Measurements from ENCODE around the gene MIPOL1.

MIPOL1 gene

DNA sequence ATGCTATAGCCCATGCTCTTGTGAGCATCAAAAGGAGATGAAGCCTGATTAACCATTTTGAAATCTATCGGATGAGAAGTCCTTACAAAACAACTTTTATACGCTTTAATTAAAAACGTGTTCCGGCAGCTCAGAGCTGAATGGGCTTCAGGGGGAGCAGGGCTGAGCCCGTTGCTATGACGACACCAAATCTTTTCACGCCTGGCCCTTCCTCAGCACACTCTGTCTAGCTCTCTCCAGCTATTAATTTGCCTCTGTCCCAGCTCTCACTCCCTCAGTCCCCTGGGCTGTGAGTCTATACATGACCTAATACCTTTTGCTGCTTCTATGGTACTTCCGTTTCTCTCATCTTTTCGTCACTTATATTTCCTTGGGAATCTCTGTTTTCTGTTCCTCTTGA, 381.5 kb downstream of the MIPOL1 start:
- in situ Hi-C loops (cut with HindIII; ENCODE audit: low sequenced_read_pairs) = no loop called here

DNA sequence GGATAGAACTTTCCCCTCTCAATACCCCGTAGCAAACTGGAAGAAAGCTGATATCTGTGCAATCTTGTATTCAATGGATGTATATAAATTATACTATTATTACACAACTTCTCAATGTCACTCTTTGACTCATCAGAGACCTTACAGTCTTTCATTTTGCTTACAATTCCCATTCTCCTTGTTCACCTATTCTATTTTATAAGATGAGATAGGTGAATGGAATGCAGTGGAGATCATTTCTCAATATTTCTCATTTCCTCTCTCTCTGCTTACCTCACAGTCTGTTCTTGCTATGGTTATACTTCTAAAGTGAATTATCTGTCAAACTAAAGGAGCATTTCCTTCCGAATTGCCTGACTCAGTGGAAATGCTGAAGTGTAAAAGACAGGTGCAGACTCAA, 382.4 kb downstream of the MIPOL1 start:
- in situ Hi-C loops (cut with HindIII; ENCODE audit: low sequenced_read_pairs) = loop anchor here (10.0 kb wide), 1 partner anchor 325 kb away; no protein-coding TSS in a partner anchor

DNA sequence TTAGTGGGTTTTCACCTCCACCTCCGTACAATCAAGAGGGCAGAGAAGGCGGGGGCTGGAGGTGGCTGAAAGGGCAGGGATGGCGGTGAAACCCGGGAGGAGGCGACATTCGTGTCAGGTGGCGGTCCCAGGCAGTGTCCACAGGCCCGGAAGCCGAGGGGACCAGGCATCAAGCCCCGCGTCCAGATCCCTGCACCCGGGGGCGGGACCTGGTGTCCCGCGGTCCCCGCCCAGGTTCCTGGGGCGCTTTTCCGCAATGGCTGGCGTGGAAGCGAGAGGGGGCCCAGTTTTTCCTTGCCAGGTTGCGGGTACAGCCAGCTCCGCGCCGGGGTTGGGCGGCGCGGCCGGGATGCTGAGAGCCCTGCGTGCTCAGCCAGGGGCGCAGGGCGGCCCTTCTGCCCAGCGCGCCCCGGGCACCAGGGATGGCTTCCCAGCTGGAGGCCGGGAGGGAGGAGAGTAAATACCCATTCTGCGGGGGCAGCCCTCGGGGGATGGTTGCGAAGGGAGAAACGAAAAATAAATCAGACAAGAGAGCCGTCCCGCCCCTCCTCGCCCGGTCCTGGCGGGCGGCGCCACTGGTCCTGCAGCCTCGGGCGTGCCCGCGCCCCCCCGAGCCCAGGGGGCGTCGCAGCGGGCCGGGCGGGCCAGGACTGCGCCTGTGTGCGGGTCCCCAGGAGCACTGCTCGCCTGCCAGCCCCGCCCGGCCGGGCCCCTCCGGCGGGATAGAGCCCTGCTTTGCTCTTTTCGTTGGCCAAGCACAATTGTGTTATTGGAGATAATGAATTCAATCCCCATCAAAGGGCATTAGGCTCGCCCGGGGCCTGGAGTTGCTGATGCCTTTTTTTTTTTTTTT, 385.8 kb downstream of the MIPOL1 start:
- in situ Hi-C loops (cut with HindIII; ENCODE audit: low sequenced_read_pairs) = loop anchor here (10.0 kb wide), 1 partner anchor 329 kb away; no protein-coding TSS in a partner anchor

DNA sequence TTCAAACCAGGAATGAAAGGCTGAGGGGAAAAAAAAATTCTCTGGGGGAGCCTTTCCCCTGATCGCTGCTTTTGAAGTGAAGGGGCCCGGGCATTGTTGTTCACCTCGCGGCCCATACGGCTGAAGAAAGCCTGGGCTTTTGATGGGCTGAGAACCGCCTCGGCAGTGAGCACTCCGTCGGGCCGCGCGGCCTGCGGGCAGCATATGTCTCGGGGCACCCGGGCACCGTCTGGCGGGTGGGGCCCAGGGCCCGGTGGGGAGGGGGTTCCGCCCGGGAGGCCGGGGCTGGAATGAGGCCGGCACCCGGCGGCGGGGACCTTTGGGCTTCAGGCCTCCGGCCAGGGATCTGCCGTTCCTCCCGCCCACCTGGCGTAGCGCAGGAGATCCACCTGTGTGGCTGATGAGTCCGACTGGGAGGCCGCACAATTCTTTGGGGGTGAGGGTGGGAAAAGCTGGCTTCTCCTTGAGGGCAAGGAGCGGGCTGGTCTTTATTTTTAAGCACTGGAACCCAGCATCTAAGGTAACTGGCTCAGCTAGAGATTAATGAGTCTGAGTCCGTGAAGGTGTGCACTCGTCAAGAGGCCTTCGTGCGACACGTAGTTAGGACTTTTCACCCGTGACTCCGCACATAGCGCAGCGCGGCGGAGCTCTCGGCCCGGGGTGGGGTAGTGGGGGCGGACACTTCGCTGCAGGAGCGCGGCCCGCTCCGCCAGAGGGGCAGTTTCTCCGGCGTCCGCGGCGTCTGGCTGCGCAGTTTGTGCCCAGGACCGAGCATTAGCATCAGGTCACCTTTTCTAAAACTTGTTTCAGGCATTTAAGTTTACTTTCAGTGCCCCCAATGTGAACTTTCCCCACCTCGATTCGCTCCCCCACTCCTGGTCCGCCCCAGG, 386.7 kb downstream of the MIPOL1 start:
- in situ Hi-C loops (cut with HindIII; ENCODE audit: low sequenced_read_pairs) = loop anchor here (10.0 kb wide), 1 partner anchor 330 kb away; no protein-coding TSS in a partner anchor

DNA sequence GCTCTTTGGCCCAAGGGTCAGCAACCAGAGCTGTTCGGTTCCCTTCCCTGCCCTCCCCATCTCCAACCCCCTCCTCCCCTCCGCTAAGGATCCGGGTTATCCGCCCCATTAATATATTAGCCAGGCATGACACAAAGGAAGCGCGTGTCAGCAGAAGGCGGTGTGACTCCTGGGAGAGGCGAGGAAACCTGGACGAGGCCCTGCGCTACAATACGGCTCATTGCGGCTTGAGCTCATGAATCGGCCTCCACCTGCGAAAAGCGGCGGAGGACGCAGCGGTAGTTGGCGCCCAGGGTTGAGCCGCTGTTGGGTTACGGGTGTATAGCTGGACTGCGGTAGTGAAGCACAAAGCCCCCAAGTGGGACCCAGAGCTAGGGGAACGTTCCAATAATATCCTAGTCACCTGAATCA, 387.4 kb downstream of the MIPOL1 start:
- in situ Hi-C loops (cut with HindIII; ENCODE audit: low sequenced_read_pairs) = loop anchor here (10.0 kb wide), 1 partner anchor 330 kb away; no protein-coding TSS in a partner anchor

DNA sequence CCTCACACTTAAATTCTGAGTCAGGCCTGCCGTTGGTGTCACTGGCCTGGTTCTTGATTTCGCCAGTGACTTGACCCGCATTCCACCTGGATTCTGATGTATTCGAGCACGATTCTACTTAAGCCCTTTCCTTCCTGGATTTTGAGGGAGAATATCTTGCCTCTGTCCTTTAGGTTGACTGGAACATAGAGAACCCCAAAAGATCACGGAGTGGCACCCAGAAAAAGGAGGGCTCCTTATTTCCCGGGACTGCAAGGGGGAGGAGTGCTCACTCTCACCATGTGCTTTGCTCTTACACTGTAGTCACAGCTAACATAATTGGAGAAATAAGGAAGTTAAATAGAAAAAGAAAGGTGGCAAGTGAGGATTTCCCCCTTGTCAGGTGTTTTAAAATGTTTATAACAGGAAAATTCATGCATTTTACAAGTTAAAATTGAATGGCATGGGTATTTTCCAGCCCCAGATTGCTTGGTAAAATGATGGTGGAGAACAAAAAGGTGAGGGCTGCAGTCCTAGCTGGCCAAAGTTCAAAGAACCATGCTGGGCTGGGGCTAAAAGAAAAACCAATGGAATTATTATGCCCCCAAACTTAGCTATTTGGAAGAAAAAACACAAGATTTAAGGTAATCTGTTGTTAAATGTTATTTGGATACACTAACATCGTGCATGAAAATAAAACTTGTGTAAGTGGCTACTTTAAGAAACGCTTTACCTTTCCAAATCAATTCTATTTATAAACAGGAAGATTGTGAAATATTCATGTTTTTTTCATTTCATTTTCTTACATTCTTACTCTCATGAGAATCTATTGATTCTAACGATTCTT, 388.4 kb downstream of the MIPOL1 start:
- in situ Hi-C loops (cut with HindIII; ENCODE audit: low sequenced_read_pairs) = loop anchor here (10.0 kb wide), 1 partner anchor 331 kb away; no protein-coding TSS in a partner anchor

DNA sequence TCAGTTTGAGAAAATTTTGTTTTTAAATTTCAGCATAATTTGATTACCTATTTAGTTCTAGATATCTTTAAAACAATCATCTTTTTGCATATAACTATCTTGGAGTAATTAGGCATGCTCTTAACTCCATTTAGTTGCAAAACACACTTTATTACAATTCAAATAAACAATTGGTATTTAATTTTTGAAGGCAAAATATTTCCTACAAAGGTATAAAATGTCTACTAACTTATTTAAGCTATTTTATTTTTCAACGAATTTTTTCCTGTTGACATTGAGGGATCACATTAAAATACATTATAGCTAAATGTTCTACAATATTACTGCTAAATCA, 389.0 kb downstream of the MIPOL1 start:
- in situ Hi-C loops (cut with HindIII; ENCODE audit: low sequenced_read_pairs) = loop anchor here (10.0 kb wide), 1 partner anchor 332 kb away; no protein-coding TSS in a partner anchor

DNA sequence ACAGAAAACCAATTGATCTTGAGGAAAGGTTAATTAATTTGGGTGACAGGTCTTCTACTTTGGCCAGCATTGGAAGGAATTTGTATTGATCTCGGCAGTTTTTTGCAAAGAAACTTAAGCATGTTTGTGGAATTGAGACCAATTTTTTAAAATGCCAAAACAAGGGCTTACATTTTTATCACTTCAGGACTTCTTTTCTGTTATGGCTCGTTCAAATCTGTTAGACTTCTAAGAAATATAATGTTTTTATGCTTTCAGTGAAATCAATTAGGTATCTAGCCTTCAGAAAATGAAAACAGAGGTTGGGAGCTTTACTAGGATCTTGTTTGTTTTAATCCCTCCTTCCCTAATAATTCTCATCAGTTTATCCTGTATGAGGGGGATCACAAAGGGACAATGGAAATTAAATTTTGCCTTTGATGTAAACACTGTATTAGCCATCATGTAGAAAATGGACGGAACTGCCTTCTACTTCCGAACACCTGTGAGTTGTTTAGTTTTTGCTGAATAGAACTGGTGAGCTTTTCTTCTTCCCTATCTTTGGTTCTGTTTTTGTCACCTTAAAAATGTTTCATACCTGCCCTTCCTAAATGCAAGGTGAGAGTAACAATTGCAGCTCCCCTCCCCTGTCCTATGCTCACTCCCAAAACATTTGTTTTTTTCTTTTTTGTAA, 389.5 kb downstream of the MIPOL1 start:
- in situ Hi-C loops (cut with HindIII; ENCODE audit: low sequenced_read_pairs) = loop anchor here (10.0 kb wide), 1 partner anchor 332 kb away; no protein-coding TSS in a partner anchor

DNA sequence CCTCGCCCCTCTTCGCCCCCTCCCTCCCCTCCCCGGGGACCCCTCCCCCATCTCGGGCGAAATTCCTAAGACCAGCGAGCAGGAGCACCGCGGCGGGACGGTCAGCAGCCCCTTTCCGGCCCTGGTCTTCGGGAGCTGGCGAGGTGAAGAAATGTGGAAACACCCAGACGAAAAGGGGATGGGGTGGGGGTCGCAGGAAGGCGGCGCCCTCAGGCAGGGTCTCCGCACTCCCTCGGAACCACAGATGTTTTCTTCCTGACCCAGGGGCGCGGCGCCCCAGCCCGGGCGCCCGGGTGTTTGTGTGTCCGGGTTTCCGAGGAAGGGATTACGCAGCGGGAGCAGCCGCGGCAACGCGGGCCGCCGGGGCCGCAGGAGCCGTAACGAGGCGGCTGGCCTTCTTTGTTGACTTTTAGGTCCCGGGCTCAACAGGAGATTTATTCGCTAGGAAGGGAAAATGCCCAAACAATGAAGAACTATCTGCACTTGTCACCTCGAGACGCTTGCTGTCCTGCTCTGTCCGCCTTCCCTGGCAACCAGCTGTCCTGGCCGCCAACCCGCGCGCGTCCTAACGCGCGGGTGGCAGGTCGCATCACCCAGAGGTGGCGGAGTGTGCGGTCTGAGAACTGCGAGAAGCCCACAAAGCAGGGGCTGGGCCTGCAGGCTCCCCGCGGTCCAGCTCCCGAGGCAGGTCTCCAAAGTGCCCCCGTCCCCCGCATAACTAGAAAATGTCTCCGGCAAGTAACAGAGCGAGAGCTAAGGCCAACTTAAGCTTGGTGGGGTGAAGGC, 390.3 kb downstream of the MIPOL1 start:
- in situ Hi-C loops (cut with HindIII; ENCODE audit: low sequenced_read_pairs) = loop anchor here (10.0 kb wide), 1 partner anchor 333 kb away; no protein-coding TSS in a partner anchor

DNA sequence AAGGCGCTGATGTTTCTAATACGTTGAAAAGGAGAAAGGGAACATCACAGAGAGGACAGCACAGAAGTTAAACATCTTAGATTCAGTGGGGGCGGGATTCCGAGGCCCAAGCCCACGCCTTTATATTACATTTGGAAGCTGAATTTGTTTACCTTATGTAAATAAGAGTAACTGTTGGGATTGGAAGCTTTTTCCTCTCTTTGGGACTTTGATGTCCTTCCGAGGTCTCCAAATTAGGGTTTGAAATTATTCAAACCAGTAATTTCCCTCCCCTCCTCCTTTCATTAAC, 390.9 kb downstream of the MIPOL1 start:
- in situ Hi-C loops (cut with HindIII; ENCODE audit: low sequenced_read_pairs) = loop anchor here (10.0 kb wide), 1 partner anchor 334 kb away; no protein-coding TSS in a partner anchor

DNA sequence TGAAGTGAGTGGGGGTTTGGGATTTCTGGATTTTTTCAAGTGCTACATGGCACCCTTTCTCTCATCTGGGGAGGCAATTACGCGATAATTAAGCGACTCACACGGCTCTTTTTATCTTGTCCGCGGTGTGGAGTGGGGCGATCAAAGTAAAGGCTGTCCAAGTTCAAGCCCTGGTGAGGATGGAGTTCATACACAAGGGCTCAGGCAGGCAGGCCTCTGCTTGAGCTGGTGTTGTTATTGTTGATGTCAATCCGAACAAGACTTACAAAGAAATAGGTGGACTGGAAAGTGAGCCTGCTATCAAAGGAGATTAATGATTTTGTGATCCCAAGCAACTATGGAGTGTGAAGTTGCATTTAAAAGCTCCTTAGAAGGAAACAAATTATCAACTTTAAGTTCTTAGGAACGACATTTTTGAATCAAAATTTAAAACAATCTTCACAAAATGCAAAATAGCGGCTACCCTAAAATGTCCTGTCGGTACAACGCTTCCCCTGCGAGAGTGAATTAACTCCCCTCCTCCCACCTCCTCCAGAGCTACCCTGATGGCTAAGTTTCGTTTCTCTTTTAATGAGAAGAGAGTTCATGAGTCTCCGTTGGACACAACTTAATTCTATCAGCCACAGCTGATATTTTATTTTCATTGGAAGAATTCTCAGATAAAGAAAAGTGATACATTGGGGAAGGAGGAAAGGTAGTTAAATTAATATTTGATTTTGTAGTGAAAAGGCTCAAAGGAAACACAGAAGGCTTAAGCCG, 391.4 kb downstream of the MIPOL1 start:
- in situ Hi-C loops (cut with HindIII; ENCODE audit: low sequenced_read_pairs) = loop anchor here (10.0 kb wide), 1 partner anchor 334 kb away; no protein-coding TSS in a partner anchor

DNA sequence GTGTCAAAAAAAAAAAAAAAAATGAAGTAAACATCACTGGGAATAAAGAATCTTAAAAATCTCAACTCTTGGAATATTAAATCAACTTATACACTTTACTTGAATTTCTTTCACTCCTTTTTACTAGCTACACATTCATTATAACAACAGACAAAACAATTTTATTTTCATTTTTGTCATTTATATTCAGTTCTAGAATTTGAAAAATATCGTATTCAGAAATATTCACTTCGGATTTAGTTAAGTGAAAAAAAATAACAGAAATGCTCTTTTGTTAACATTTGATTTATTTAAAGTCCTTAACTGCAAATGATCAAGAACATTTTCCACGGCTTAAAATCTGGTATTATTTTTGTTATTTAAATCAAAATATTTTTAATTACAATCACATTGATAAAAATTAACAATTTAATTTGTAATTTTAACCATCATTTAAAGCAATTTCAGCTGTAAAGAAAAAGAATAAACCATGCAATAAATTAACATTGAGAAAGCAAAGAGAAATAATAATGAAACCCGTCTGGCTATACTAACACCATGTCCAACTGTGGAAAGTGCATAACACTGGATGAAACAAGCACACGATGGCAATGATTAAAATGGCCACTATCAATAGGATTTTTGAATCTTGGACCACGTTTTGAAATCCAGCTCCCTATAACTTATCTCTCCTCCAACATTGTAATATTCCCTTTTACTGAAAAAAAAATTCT, 392.1 kb downstream of the MIPOL1 start:
- in situ Hi-C loops (cut with HindIII; ENCODE audit: low sequenced_read_pairs) = loop anchor here (10.0 kb wide), 1 partner anchor 335 kb away; no protein-coding TSS in a partner anchor

DNA sequence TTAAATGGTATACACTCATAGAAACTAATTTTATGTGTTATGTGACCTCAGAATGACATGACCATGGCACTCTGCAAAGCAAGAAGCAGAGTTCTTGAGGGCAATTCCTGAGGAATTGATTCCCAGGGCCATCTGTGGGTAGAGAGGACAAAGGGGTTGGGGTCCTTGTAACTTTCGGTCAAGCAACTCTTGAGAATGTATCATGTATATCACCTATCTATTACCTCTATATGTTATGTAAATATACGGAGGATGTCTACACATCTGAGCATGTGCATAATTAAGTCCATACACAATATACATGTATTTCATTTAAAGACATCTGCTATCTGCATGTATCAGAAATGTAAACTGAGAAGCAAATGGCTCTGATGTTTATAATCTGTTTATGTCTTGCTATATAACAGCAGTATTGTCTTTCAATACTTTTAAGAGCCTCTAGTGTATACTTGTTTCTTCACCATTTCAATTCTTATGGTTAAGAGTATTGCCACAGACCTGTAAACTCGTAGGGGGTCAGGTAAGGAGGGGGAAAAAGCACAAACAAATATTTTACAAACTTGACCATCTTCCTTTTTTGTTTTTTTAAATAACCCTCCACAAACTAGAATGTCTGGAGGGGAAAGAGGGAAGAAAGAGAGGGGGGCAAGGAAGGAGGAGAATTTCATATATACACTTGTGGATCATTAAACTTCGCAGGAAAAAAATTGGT, 392.8 kb downstream of the MIPOL1 start:
- in situ Hi-C loops (cut with HindIII; ENCODE audit: low sequenced_read_pairs) = no loop called here

DNA sequence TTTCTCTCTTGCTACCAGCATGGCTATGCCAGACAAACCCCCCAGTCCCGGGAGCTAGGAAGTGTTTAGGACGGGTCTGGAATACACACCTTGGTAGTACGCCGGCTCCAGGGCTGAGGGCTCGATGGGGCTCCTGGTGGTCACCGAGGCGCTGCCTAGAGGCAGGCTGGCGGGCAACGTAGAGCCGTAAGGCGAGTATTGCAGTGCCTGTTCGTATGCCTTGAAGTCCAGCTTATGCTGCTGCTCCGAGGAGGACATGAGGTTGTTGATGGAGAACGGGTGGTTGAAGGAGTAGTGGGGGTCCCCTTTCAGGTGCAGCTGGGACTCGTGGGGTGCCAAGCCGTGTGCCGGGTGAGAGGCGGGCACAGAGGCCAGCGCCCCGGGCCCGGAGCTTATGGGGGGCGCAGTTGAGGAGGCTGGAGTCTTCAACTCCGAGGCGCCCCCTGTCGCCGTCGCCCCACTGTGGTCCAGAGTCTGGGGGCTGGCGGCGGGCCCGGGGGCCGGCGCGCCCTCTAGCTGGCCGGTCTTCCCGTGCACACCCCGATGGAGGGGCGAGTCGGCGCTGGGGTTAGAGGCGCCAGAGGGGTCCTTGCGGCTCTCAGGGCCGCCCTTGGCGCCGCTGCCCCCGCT, 393.7 kb downstream of the MIPOL1 start:
- in situ Hi-C loops (cut with HindIII; ENCODE audit: low sequenced_read_pairs) = no loop called here

DNA sequence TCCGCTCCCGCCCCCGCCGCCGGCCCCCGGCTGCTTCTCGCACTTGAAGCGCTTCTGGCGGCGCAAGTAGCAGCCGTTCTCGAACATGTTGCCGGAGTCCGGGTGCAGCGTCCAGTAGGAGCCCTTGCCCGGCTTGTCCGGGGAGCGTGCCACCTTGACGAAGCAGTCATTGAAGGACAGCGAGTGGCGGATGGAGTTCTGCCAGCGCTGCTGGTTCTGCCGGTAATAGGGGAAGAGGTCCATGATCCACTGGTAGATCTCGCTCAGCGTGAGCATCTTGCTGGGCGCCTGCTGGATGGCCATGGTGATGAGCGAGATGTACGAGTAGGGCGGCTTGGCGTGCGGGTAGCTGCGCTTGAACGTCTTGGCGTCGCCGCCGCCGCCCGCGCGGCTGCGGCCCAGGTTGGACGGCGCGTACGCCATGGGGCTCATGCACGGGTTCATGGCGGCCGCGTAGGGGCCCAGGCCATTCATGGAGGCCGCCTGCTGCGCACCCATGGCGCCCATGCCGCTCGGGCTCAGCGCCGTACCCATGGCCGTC, 394.3 kb downstream of the MIPOL1 start:
- in situ Hi-C loops (cut with HindIII; ENCODE audit: low sequenced_read_pairs) = no loop called here

Data from DLD1 (cell line).